GM13976 (cell line): Measurements from ENCODE around the gene PAQR5.

ENCODE experiments used
- DNase-seq: peaks from one replicate; pipeline ENCODE4 v3.0.0; 2012; ENCODE audit warnings: low spot score
- in situ Hi-C: fragments of 300-500 bp; cut with MboI; formaldehyde crosslinking; loops from one replicate; pipeline ENCODE4 v1.12.0; 2022; ENCODE audit warnings: low sequenced_read_pairs, mixed read lengths, inconsistent platforms; ENCODE audit not compliant: unreplicated experiment
- TF ChIP-seq, protein P1 (sequence below): IDR thresholded peaks from 2 replicates; pipeline ENCODE4 v1.5.1; 2012; ENCODE audit warnings: borderline replicate concordance, mild to moderate bottlenecking; ENCODE audit not compliant: insufficient read depth; ENCODE audit errors: extremely low read depth, missing control alignments, control extremely low read depth

Gene PAQR5

DNA sequence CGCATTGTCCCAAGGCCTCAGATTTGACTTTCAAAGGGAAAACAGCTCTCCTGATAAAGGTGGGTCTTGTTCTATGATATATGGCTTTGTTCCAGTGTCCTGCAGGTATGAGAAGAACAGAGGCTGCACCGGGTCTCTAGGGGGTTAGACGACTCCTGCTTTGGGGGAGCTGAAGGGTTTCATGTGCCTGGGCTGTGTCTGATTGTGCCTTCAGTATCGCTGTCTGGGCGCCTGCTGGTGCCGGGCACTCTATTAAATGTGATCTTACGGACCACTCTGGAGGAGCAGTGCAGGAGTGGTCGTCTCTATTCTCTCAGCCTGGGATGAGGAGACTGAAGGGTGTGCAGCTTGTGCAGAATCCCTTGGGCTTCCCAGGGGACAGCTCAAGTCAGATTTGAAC lies 16.0 kb downstream of the PAQR5 start:
- in situ Hi-C loops = no loop called here
- TF ChIP-seq, protein P1, sequence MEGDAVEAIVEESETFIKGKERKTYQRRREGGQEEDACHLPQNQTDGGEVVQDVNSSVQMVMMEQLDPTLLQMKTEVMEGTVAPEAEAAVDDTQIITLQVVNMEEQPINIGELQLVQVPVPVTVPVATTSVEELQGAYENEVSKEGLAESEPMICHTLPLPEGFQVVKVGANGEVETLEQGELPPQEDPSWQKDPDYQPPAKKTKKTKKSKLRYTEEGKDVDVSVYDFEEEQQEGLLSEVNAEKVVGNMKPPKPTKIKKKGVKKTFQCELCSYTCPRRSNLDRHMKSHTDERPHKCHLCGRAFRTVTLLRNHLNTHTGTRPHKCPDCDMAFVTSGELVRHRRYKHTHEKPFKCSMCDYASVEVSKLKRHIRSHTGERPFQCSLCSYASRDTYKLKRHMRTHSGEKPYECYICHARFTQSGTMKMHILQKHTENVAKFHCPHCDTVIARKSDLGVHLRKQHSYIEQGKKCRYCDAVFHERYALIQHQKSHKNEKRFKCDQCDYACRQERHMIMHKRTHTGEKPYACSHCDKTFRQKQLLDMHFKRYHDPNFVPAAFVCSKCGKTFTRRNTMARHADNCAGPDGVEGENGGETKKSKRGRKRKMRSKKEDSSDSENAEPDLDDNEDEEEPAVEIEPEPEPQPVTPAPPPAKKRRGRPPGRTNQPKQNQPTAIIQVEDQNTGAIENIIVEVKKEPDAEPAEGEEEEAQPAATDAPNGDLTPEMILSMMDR = no peak
- DNase-seq = no peak

DNA sequence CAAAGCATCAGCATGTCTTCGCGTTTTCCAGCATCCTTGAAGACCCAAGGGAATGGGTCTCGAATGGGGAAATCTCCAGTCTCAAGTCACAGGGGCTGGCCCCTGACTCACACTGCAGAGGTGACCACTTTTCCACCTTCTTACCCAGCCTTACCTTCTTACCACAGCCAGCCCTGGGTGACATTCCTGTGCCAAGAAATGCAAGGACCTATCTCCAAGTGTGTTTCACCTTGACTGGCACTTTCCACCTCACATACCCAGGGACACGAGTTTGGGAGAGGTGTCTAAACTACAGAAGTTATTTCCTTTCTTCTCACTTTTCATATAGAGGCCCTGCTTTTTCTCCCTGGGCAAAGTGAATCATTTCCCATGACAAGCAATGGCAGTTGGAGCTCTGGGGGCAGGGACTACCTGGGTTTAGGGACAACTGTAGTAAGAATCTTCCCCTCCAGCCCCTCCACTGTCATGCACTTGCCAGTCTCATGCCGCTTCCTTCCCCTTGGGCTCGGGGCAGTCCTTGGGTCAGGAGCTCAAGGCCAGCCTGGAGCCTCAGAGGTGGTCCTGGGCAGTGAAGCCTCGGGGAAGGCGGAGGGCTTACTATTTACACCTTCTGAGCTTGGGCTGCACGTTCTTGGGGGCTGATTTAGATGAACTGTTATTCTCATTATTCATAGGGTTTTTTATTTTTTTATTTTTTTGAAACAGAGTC lies 16.8 kb downstream of the PAQR5 start:
- in situ Hi-C loops = no loop called here
- TF ChIP-seq, protein P1 = no peak
- DNase-seq = no peak

DNA sequence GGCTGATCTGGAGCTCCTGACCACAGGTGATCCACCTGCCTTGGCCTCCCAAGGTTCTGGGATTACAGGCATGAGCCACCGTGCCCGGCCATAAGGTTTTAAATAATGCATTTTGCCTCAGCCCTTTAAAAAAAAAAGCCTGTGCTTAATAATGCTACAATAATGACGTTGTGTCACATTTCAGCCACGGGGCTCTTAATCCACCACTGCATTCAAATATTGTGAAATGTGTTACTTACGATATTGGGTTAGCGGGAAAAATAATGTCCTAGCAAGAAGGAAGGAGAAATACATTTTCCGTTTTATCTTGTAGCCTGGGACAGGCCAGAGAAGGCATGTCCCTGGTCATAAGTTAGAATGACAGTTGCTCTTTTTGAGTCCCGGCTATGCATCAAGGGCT lies 17.6 kb downstream of the PAQR5 start:
- TF ChIP-seq, protein P1 = no peak
- no peak for DNase-seq
- in situ Hi-C loops = no loop called here

DNA sequence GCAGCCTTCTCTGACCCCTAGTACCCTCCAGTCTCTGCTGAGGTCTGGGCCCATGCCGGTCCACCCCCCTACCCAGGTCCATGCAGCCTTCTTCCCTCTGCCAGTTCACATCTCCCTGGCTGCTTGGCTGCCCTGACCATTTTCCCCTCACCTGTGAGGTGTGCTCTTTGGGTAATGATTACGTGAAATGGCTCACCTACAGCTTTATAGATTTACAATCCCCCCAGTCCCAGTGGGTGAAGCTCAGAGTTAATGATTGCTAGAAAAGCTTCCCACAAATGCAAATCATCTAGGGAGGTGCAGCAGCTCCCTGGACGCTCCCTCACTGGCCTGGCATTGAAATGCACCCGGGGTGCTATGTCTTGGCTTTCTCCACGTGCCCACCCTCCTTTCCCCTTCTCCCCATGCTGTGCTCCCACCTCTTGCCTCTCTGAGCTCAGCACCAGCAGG lies 18.7 kb downstream of the PAQR5 start:
- no peak for DNase-seq
- TF ChIP-seq, protein P1 = no peak
- in situ Hi-C loops = no loop called here

DNA sequence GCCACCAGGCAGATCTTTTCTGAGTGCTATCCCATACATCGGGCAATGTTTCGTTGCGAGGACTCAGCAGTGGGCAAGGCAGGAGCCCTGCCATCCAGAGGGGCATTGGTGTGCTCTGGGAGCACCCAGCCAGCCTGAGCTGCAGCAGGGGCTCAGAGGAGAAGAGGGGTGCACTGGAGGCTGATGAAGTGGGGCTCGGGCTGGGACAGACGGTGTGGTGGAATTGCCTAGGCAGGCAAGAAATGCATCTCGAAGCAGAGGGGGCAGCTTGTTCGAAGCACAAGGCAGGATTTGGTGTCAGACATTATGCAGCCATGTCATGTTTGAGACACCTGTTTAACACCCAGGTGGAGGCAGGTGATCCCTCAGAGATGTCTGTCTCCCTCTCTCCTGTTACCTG lies 19.3 kb downstream of the PAQR5 start:
- TF ChIP-seq, protein P1 = no peak
- in situ Hi-C loops = no loop called here
- no peak for DNase-seq

DNA sequence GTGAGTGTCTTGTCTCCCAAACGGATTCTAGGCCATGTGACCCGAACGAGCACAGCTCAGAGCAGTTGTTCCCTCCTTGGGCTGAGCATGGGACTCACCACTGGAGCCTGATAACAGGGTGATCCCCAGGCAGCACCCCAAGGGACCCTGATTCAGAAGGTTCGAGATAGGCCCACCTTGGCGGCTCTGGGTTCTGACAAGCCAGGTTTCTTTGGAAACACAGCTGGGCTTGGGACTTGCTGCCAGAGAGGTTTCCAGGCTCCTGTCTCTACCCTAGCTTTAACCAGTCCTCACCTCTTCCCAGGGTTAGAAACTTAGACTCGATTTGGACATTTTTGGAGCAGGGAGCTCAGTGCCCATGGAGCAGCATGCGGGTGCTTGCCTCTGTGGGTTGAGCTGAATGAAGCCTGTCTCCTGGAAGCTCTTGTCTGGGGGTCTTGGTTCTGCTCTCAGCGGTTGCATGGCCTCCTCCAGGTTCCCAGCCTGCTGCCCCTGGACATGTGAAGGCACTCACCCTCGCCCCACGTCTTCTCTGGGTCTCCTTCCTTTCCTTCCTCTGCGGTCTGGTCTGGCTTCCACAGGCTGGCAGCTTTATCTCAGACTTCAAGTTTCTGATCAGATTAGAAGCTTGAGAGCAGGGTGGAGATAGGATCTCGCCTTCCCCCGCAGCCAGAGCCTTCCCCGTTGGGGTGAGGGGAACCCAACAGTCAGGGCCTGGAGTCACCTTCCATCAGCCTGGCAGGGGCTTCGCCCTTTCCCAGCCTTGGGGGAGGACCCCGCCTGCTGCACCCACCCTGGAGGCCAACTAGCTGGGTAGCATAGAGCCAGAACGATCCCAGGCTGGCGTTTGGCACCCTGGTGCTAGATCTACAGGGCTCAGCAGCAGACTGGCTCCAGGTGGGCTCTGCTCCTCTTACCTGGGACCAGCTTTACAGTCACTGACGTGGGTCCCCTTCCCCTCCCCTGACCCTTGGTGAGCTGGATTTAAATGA lies 21.0 kb downstream of the PAQR5 start:
- TF ChIP-seq, protein P1 = no peak
- in situ Hi-C loops = no loop called here
- DNase-seq = no peak
